CD4-positive, alpha-beta memory T cell (primary cell): ENCODE results near the gene DCTN1. TPM values are rescaled to one million over a fixed set of nuclear protein-coding genes. Genes with fewer than 3 reads are reported as not detected.

Source experiments
- CTCF ChIA-PET: fragments of 350-600 bp; sonication (Branson Sonifier 250); formaldehyde crosslinking; loops from one replicate; lab custom pipeline; 2021; ENCODE audit warnings: inconsistent platforms; ENCODE audit not compliant: partially characterized antibody; lab: Charles Lee
- POLR2A ChIA-PET: fragments of 350-600 bp; sonication (Branson Sonifier 250); formaldehyde crosslinking; loops from one replicate; lab custom pipeline; 2021; ENCODE audit not compliant: partially characterized antibody; lab: Charles Lee
- DNase-seq, 5 donors: peaks; one replicate each; pipeline versions ENCODE4 v3.0.0 to v3.0.0-alpha.2; 2020 to 2022; ENCODE audit warnings: mixed read lengths in 1 of 5
- H3K27ac ChIP-seq: one replicate; pipeline ENCODE4 v1.7.0; 2013; ENCODE audit warnings: low read depth, low read length
- H3K27me3 ChIP-seq: 2 replicates; pipeline ENCODE4 v1.7.0; 2013; ENCODE audit warnings: mild to moderate bottlenecking, low read length, moderate library complexity; ENCODE audit not compliant: insufficient read depth
- H3K36me3 ChIP-seq: 2 replicates; pipeline ENCODE4 v1.7.0; 2013; ENCODE audit warnings: mild to moderate bottlenecking, low read length, moderate library complexity; ENCODE audit not compliant: insufficient read depth
- H3K4me1 ChIP-seq: 2 replicates; pipeline ENCODE4 v1.7.0; 2013; ENCODE audit warnings: mild to moderate bottlenecking, low read length, moderate library complexity; ENCODE audit not compliant: insufficient read depth
- H3K4me3 ChIP-seq, 2 donors: one replicate each; pipeline ENCODE4 v1.7.0; 2013; ENCODE audit warnings: low read length in 2 of 2, mild to moderate bottlenecking in 1 of 2
- H3K9me3 ChIP-seq, 2 donors: one replicate each; pipeline ENCODE4 v1.7.0; 2013; ENCODE audit warnings: low read length in 2 of 2, control low read depth in 1 of 2; ENCODE audit not compliant: control insufficient read depth in 1 of 2
- H3K27ac Mint-ChIP-seq, 7 donors: one replicate each; pipeline ENCODE4 v1.8.0; 2020 to 2021; ENCODE audit warnings: mixed read lengths in 7 of 7, mild to moderate bottlenecking in 6 of 7, inconsistent platforms in 3 of 7, moderate library complexity in 3 of 7
- H3K27me3 Mint-ChIP-seq, 2 donors: one replicate each; pipeline ENCODE4 v1.8.0; 2020 to 2021; ENCODE audit warnings: mixed read lengths in 2 of 2
- H3K36me3 Mint-ChIP-seq, 2 donors: one replicate each; pipeline ENCODE4 v1.8.0; 2020 to 2021; ENCODE audit warnings: mixed read lengths in 2 of 2, inconsistent platforms in 1 of 2, mild to moderate bottlenecking in 1 of 2
- H3K4me1 Mint-ChIP-seq, 4 donors: one replicate each; pipeline ENCODE4 v1.8.0; 2020 to 2021; ENCODE audit warnings: mixed read lengths in 4 of 4, mild to moderate bottlenecking in 1 of 4
- H3K4me3 Mint-ChIP-seq, 8 donors: one replicate each; pipeline ENCODE4 v1.8.0; 2020 to 2021; ENCODE audit warnings: mixed read lengths in 8 of 8, mild to moderate bottlenecking in 7 of 8, moderate library complexity in 6 of 8, inconsistent platforms in 3 of 8
- H3K9me3 Mint-ChIP-seq, 8 donors: one replicate each; pipeline ENCODE4 v1.8.0; 2020 to 2021; ENCODE audit warnings: mixed read lengths in 8 of 8, mild to moderate bottlenecking in 5 of 8, inconsistent platforms in 3 of 8, moderate library complexity in 1 of 8
- intact Hi-C: fragments of 100-400 bp; cut with micrococcal nuclease; formaldehyde crosslinking; loops from one replicate; pipeline ENCODE4 v1.15.1; 2023
- polyA plus RNA-seq, 2 donors: library from polyadenylated mRNA; unstranded; fragments of 300-500 nt; fragmentation: Illumina TruSeq; gene quantifications; one replicate each; pipeline ENCODE4 v1.2.3, GENCODE V29; 2021
- total RNA-seq, 2 experiments: library from RNA; stranded (reverse); gene quantifications; one replicate each; pipeline ENCODE4 v1.2.3, GENCODE V29; 2021

DCTN1 gene
- total and polyA plus RNA-seq, 4 experiments from 2014 or later: 24.4 to 115 (median 91.6) TPM

- intact Hi-C loops: no loop called here
- Mint-ChIP-seq H3K27ac (no peak overlapping the region), H3K4me1 (no peaks in the 10 kb centered on the region), H3K9me3 (peaks cover 0 to 3% (median 0%) of the 10 kb centered on the region in 8 donors), H3K27me3 (no peaks in the 10 kb centered on the region), H3K4me3 (no peak overlapping the region), H3K36me3 (peaks cover 83 to 91% of the 10 kb centered on the region in 2 donors)
- H3K4me1 ChIP-seq: no peaks in the 10 kb centered on the region
- H3K36me3 ChIP-seq: peaks cover 79% of the 10 kb centered on the region
- ChIA-PET CTCF (interaction anchor here (1.3 to 1.4 kb wide), 2 partner anchors 33 to 119 kb away, joined by 3 to 4 read pairs; no protein-coding TSS in a partner anchor), POLR2A (no interaction called here)
- DNase-seq: no peak
- H3K27me3 ChIP-seq: no peaks in the 10 kb centered on the region
- H3K27ac ChIP-seq: no peak overlapping the region
- H3K4me3 ChIP-seq: no peak overlapping the region
- H3K9me3 ChIP-seq: no peaks in the 10 kb centered on the region
Observed at GRCh38 chr2:74368499-74368898, 11.6 kb downstream of the DCTN1 start.

- Mint-ChIP-seq H3K36me3 (peaks cover 85 to 94% of the 10 kb centered on the region in 2 donors), H3K9me3 (peaks cover 0 to 3% (median 0%) of the 10 kb centered on the region in 8 donors), H3K27me3 (no peaks in the 10 kb centered on the region), H3K27ac (no peak overlapping the region), H3K4me3 (no peak overlapping the region), H3K4me1 (no peaks in the 10 kb centered on the region)
- Histone ChIP-seq H3K27me3 (no peaks in the 10 kb centered on the region), H3K4me1 (no peaks in the 10 kb centered on the region), H3K9me3 (no peaks in the 10 kb centered on the region), H3K4me3 (no peak overlapping the region), H3K36me3 (peaks cover 86% of the 10 kb centered on the region), H3K27ac (no peak overlapping the region)
- no peak for DNase-seq
- POLR2A ChIA-PET: no interaction called here
- intact Hi-C loops: no loop called here
- CTCF ChIA-PET: interaction anchor here (1.2 kb wide), 2 partner anchors 33 to 118 kb away, joined by 3 to 4 read pairs; no protein-coding TSS in a partner anchor
Observed at GRCh38 chr2:74367789-74368188, 12.3 kb downstream of the DCTN1 start.

GRCh38 chr2:74366036-74366435, 14.1 kb downstream of the DCTN1 start:
- intact Hi-C loops: no loop called here
- Histone ChIP-seq H3K4me3 (no peak overlapping the region), H3K9me3 (no peaks in the 10 kb centered on the region), H3K27ac (no peak overlapping the region), H3K27me3 (no peaks in the 10 kb centered on the region), H3K36me3 (peaks cover 97% of the 10 kb centered on the region), H3K4me1 (no peaks in the 10 kb centered on the region)
- Mint-ChIP-seq H3K4me1 (no peaks in the 10 kb centered on the region), H3K36me3 (peaks cover 79 to 95% of the 10 kb centered on the region in 2 donors), H3K27ac (peak overlapping the region in 1 of 7 donors; percentile 14), H3K9me3 (peaks cover 0 to 2% (median 0%) of the 10 kb centered on the region in 8 donors), H3K27me3 (no peaks in the 10 kb centered on the region), H3K4me3 (no peak overlapping the region)
- no peak for DNase-seq
- ChIA-PET POLR2A (no interaction called here), CTCF (no interaction called here)

GRCh38 chr2:74364533-74365505, 15.3 kb downstream of the DCTN1 start:
- intact Hi-C loops: no loop called here
- Histone ChIP-seq H3K27me3 (no peaks in the 10 kb centered on the region), H3K36me3 (peaks cover 90% of the 10 kb centered on the region), H3K27ac (no peak overlapping the region), H3K4me1 (no peaks in the 10 kb centered on the region), H3K9me3 (no peaks in the 10 kb centered on the region), H3K4me3 (no peak overlapping the region)
- Mint-ChIP-seq H3K36me3 (peaks cover 72 to 95% of the 10 kb centered on the region in 2 donors), H3K4me1 (no peaks in the 10 kb centered on the region), H3K27ac (peak overlapping the region in 3 of 7 donors; percentile 15 to 37 (median 32)), H3K9me3 (peaks cover 0 to 2% (median 0%) of the 10 kb centered on the region in 8 donors), H3K27me3 (no peaks in the 10 kb centered on the region), H3K4me3 (no peak overlapping the region)
- CTCF ChIA-PET: no interaction called here
- POLR2A ChIA-PET: no interaction called here
- no peak for DNase-seq

GRCh38 chr2:74361327-74361726, 18.8 kb downstream of the DCTN1 start:
- DNase-seq: no peak
- H3K4me1 Mint-ChIP-seq: no peaks in the 10 kb centered on the region
- POLR2A ChIA-PET: no interaction called here
- no peak overlapping the region for H3K4me3 Mint-ChIP-seq
- H3K36me3 Mint-ChIP-seq: peaks cover 64 to 93% of the 10 kb centered on the region in 2 donors
- no peaks in the 10 kb centered on the region for H3K27me3 Mint-ChIP-seq
- CTCF ChIA-PET: interaction anchor here (3.9 kb wide), 1 partner anchor 26 kb away, joined by 12 read pairs; no protein-coding TSS in a partner anchor
- no peaks in the 10 kb centered on the region for H3K27me3 ChIP-seq
- H3K27ac Mint-ChIP-seq: no peak overlapping the region
- no peak overlapping the region for H3K27ac ChIP-seq
- H3K9me3 ChIP-seq: no peaks in the 10 kb centered on the region
- no peaks in the 10 kb centered on the region for H3K4me1 ChIP-seq
- intact Hi-C loops: no loop called here
- H3K36me3 ChIP-seq: peaks cover 57% of the 10 kb centered on the region
- no peak overlapping the region for H3K4me3 ChIP-seq
- peaks cover 0 to 1% (median 0%) of the 10 kb centered on the region in 8 donors for H3K9me3 Mint-ChIP-seq

- Mint-ChIP-seq H3K36me3 (peaks cover 45 to 65% of the 10 kb centered on the region in 2 donors), H3K4me1 (no peaks in the 10 kb centered on the region), H3K27me3 (no peaks in the 10 kb centered on the region), H3K27ac (peak overlapping the region in 2 of 7 donors; percentile 8 to 12), H3K4me3 (no peak overlapping the region), H3K9me3 (no peaks in the 10 kb centered on the region)
- ChIA-PET POLR2A (no interaction called here), CTCF (interaction anchor here (1.1 to 1.4 kb wide), 2 partner anchors 23 to 108 kb away, joined by 3 to 4 read pairs; no protein-coding TSS in a partner anchor)
- DNase-seq: no peak
- no peak overlapping the region for H3K27ac ChIP-seq
- no peak overlapping the region for H3K4me3 ChIP-seq
- H3K9me3 ChIP-seq: no peaks in the 10 kb centered on the region
- intact Hi-C loops: no loop called here
- peaks cover 20% of the 10 kb centered on the region for H3K36me3 ChIP-seq
- no peaks in the 10 kb centered on the region for H3K27me3 ChIP-seq
- no peaks in the 10 kb centered on the region for H3K4me1 ChIP-seq
Observed at GRCh38 chr2:74357627-74358026, 22.5 kb downstream of the DCTN1 start.

GRCh38 chr2:74349889-74350288, 30.2 kb downstream of the DCTN1 start:
- Mint-ChIP-seq H3K9me3 (peaks cover 0 to 2% (median 0%) of the 10 kb centered on the region in 8 donors), H3K27ac (no peak overlapping the region), H3K4me3 (no peak overlapping the region), H3K27me3 (no peaks in the 10 kb centered on the region), H3K36me3 (peaks cover 2 to 8% of the 10 kb centered on the region in 2 donors), H3K4me1 (no peaks in the 10 kb centered on the region)
- intact Hi-C loops: no loop called here
- Histone ChIP-seq H3K27me3 (no peaks in the 10 kb centered on the region), H3K9me3 (no peaks in the 10 kb centered on the region), H3K4me3 (no peak overlapping the region), H3K36me3 (no peaks in the 10 kb centered on the region), H3K27ac (no peak overlapping the region), H3K4me1 (no peaks in the 10 kb centered on the region)
- ChIA-PET CTCF (interaction anchor here (0.8 to 4.8 kb wide), 2 partner anchors 14 to 100 kb away, joined by 3 to 31 read pairs; no protein-coding TSS in a partner anchor), POLR2A (no interaction called here)
- no peak for DNase-seq
